GM12872 (cell line): Measurements from ENCODE around the gene ANGPTL4.

Experiments
- CTCF ChIP-seq: IDR thresholded peaks from 3 replicates; pipeline ENCODE4 v1.5.1; 2011; ENCODE audit warnings: low read depth, mild to moderate bottlenecking, low read length, moderate library complexity; ENCODE audit not compliant: insufficient read depth

The ANGPTL4 gene

DNA sequence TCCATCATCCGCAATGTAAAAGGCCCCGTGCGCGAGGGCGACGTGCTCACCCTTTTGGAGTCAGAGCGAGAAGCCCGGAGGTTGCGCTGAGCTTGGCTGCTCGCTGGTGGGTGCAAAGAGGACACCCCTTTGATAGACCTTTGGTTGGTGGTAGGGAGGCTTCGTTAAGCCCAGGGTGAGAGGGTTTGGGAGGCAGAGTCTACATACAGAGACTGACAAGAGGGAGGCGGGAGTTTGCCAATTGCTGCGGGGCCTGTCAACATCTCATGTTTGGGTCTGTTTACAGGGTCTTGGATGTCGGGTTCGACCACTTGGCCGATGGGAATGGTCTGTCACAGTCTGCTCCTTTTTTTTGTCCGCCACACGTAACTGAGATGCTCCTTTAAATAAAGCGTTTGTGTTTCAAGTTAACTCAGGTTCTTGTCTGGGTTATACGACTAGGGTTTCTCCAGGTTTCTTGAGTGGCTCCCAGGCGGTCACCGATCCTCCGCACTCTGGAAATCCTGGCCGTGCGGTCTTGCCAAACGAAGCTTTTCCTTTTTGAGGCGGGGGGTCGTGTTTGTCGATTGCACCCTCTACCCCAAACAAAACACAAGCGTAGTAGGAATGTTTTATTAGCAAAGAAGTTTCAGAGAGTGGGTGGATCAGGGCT is 41.8 kb upstream of the ANGPTL4 start:
- no peak for TF ChIP-seq CTCF

DNA sequence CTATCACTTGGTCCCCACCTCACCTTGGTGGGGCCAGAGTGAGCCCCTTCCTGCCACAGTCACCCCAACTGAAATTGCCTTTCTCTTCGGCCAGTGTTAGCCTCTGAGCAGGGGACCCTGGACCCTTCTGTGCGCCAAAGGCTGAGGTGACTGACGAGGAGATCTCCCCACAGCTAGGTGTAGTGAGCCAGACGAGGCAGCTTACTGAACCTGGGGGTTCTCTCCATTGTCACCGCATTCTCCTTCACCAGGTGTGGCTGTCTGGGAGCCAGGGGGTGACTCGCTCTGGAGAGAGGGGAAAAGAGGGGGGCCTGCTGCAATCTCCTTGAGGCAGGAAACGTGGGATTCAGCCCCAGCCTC is 41.3 kb upstream of the ANGPTL4 start:
- TF ChIP-seq CTCF, result no peak

- TF ChIP-seq CTCF, result no peak
These were observed 40.2 kb upstream of the ANGPTL4 start for GRCh38 chr19:8323781-8324185.

- no peak for TF ChIP-seq CTCF
These were observed 39.5 kb upstream of the ANGPTL4 start for GRCh38 chr19:8324186-8325050.

DNA sequence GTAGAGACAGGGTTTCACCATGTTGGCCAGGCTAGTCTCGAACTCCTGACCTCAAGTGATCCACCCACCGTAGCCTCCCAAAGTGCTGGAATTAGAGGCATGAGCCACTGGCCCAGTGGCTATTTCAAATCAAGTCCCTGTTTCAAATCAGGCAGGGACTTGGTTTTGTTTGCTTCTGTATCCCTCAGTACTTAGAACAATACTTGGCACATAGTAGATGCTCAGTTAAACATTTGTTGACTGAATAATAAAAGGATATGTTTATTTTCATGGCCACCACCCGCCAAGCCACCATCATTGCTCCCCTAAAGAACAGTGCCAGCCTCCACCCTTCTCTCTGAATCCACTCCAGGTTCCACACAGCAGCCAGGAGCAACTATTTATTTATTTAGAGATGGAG is 38.5 kb upstream of the ANGPTL4 start:
- no peak for TF ChIP-seq CTCF

DNA sequence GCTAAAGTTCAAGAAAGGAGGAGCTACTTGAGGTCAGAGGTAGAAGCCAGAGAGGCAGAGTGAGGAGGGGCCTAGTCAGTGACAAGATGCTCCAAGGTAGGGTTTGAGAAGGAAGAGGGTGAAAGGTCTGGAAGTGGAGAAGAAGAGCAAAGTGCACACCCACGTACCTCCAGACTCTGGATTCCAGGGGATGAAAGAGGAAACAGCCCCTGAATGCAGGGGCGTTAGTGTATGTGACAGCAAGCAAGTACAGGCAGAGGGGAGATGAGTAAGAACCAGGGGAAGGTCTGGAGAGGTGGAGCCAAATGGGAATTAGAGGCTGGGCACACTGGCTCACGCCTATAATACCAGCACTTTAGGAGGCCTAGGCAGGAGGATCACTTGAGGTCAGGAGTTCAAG is 34.0 kb upstream of the ANGPTL4 start:
- no peak for TF ChIP-seq CTCF

- no peak for TF ChIP-seq CTCF
These were observed 32.6 kb upstream of the ANGPTL4 start for GRCh38 chr19:8331263-8331845.
